ENCODE data around the gene GPAT2.
"Not testable (repeated sequence)": the region's sequence is repeated elsewhere in the genome, so short reads cannot be mapped to it uniquely, and the experiment has no call there.

Gene GPAT2, protein sequence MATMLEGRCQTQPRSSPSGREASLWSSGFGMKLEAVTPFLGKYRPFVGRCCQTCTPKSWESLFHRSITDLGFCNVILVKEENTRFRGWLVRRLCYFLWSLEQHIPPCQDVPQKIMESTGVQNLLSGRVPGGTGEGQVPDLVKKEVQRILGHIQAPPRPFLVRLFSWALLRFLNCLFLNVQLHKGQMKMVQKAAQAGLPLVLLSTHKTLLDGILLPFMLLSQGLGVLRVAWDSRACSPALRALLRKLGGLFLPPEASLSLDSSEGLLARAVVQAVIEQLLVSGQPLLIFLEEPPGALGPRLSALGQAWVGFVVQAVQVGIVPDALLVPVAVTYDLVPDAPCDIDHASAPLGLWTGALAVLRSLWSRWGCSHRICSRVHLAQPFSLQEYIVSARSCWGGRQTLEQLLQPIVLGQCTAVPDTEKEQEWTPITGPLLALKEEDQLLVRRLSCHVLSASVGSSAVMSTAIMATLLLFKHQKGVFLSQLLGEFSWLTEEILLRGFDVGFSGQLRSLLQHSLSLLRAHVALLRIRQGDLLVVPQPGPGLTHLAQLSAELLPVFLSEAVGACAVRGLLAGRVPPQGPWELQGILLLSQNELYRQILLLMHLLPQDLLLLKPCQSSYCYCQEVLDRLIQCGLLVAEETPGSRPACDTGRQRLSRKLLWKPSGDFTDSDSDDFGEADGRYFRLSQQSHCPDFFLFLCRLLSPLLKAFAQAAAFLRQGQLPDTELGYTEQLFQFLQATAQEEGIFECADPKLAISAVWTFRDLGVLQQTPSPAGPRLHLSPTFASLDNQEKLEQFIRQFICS

DNA sequence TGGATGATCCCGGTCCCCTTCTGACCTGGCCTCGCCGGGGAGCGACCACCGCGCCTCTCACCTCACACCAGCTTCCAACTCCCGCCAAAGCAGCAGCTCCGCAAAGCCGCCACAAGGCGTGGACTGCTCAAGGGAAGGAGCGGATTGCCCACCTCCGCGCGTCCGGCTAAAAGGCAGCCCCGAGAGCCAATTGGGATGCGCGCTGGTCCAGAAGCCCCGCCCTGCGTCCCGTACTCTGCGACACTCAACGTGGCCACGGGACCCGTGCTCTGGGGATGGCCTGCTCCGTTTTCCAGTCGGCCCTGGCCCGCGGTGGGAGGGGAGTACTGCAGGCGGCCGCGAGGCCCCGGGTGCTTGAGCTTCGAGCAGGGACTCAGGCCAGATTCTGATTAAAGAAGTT, at the start of gene GPAT2:
Gene GPAT2, minus strand, starts transcription at position 125 of the 400 bp plus-strand sequence. CDS start 2,557 bp downstream, outside the sequence.
- not testable (repeated sequence) for DNase-seq

DNA sequence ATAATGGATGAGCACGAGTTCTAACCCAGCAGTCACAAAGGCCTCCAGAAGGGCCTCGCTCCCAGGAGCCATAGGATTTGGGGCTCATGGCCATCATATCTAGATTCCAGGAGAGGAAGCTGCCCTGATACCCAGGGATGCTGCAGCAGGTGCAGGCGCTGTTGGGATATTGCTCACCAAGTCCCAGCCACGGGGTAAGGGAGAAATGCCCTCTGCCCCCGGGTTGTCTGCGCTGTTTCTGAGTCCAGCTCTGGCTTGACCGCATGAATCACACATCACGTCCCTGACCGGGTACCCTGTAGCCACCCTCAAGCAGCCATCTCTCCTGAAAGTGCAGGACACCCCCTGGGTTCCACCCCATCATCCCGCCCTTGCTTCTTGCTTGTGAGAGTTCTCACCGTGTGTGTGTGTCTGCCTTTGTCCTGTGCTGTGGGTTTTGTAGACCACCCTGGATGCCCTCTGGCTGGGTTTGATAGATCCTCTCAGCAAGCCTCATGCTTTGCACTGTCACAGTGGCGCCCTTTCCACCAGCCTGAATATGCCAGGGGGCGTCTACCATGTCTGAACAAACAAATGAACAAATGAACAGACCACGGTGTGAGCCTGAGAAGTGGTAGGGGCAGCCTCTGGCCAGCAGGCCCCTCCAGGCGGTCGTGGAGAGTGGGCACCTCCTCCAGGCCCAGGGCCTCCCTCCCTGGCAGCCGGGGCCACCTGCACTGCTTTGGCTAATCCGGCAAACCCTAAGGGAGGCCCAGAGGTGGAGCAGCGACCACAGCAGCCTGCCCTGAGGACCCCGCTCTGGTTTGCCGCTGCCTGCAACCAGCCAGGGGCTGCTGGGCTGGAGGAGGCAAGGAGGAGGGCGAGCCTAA, 49.5 kb upstream of the GPAT2 start:
- no peak for DNase-seq

DNA sequence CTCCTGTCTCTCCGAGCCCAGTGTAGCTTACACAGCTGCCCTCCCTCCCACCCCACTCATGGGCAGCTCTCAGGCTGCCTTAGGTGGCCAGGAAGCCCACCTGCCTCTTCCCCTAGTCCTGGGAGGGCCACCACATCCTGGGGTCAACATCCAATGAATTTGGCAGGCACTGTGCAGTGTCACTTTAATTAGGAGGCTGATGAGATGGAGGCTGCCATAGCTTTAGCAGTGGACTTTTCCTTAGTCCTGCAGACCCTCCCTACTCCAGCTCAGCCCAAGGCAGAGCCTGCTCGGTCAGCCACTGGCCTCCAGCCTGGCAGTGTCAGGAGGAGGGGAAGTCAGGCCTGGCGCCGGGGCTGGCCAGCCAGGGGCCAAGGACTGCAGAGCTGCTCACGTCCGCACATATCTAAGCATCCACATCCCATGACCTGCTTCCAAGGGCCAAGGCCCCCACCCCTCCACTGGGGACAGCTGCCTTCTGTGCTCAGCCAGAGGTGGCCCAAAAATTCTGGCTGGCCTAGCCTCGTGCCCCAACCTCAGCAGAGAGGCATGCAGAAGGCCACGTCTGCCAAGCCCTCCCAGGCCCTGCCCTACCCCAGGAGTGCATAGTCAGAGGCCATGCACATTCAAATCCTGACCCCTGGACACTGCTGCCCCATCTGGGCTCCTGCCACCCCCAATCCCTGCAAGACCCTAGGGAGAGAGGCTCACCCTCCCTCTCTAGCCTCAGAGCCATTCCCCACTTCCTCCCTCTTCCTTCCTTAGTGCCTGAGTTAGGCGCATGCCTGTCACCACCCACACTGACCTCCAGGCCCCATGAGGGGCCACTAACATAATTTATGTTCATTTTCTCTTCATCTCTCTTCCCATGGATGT, 48.6 kb upstream of the GPAT2 start:
- DNase-seq, result no peak

GRCh38 chr2:96082211-96083063, 47.7 kb upstream of the GPAT2 start:
- DNase-seq, result no peak

DNA sequence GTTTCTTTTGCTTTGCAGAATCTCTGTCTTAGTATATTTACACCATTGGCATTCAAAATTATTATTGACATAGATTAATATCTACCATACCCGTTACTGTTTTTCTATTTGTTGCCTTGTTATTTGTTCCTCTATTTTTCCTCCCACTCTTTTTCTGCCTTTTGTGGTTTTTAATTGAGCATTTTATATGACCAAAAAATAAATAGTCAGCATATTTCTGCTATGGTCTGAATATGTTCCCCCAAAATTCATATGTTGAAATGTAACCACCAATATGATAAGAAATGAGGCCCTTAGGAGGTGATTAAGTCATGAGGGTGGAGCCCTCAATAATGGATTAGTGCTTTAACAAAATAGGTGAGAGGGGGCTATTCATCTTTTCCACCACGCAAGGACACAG, 46.3 kb upstream of the GPAT2 start:
- DNase-seq, result no peak

DNA sequence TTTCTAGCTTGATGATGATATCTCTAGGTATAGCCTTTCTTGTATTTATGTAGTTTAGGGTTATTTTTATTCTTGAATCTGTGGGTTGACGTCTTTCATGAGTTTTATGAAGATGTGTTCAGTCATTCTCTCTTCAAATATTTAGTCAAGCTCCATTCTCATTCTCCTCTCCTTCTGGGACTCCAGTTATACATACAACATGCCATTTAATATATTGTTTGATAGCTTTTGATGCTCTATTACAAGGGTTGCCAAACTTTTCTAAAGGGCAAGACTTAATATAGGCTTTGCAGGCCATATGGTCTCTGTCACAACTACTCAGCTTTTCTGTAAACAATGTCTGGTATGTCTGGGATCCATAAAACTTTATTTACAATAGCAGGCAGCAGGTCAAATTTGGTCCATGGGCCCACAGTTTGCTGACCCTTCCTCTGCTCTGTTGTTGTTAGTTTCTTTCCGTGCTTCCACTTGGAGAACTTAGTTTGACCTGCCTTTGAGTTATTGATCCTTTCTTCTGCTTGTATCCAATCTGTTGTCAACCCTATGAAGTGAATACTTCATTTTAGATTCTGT, 40.6 kb upstream of the GPAT2 start:
- DNase-seq, result no peak

DNA sequence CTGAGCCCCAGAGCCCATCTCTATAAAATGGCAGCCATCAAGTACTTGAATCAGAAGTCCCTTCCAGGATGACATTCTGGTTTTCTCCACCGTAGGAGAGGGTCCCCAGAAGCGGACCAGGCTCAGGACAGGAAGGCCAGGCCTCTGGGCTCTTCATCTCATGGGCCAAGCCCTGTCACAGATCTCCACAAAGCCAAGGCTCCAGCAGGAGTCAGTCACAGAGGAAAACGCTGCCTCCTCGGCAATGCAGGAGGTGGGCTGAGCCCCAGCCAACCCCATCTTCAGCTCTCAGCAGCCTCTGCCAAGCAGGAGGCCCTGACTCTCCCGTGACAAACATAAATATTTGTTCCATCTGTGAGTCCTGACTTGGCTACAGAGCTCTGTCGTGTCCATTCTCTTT, 39.4 kb upstream of the GPAT2 start:
- no peak for DNase-seq

GRCh38 chr2:96073170-96073775, 38.6 kb upstream of the GPAT2 start:
- no peak for DNase-seq

DNA sequence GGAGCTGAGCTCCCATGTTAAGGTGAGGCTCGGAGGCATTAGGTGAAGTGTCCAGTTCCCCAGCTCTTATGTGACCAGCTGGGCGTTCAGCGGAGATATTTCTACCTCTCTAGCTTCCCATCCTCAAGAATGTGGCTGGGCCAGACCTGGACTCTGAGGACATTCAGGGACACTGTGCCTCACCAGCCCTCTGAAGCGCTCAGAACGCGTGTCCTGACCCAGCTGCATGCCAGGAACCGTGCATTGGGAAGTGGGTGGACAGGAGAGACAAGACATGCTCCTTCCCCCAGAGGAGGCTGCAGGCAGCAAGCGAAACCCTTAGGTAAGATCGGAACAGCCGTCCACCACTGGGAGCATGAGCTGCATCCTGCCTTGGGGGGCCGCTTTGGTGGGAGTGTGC, 38.0 kb upstream of the GPAT2 start:
- DNase-seq, result no peak

DNA sequence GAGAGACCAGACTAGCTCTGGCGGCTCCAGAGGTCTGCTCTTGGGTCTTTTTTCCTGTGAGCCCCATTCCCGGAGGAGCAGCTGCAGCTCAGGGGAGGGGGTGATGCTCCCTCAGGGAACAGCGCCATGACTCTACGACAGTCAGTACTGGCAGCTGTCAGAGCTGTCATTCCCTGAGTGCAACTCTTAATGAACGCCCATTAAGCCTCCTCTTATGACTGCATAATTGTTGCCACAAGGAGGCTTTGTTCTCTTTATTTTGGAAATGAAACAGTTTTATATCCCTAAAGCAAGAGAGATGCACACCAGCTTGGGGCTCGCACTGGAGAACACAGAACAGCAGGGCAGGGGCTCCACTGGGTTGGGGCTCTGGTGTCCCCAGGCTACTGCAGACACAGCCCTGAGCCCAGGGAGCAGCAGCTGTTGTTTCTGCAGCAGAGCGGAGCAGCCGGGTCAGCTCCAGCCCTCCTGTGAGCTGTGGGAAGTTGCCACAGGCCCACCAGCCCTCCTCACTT, 37.3 kb upstream of the GPAT2 start:
- not testable (repeated sequence) for DNase-seq

- DNase-seq, result not testable (repeated sequence)
These were observed 36.6 kb upstream of the GPAT2 start for GRCh38 chr2:96071087-96071976.

GRCh38 chr2:96070351-96070750, 35.6 kb upstream of the GPAT2 start:
- DNase-seq, result not testable (repeated sequence)

DNA sequence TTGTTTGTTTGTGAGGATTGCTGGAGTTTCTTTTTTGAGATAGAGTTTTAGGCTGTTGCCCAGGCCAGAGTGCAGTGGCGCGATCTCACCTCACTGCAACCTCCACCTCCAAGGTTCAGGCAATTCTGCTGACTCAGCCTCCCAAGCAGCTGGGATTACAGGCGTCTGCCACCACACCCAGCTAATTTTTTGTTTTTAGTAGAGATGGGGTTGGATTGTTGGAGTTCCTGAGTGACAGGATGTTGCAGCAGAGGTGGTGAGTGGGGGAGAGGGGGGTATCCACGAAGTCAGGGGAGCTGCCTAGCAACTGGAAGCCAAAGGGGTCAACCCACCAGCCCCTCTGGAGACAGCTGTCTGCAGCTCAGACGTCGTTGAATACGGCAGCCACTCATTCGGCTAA, 35.2 kb upstream of the GPAT2 start:
- DNase-seq, result not testable (repeated sequence)

DNA sequence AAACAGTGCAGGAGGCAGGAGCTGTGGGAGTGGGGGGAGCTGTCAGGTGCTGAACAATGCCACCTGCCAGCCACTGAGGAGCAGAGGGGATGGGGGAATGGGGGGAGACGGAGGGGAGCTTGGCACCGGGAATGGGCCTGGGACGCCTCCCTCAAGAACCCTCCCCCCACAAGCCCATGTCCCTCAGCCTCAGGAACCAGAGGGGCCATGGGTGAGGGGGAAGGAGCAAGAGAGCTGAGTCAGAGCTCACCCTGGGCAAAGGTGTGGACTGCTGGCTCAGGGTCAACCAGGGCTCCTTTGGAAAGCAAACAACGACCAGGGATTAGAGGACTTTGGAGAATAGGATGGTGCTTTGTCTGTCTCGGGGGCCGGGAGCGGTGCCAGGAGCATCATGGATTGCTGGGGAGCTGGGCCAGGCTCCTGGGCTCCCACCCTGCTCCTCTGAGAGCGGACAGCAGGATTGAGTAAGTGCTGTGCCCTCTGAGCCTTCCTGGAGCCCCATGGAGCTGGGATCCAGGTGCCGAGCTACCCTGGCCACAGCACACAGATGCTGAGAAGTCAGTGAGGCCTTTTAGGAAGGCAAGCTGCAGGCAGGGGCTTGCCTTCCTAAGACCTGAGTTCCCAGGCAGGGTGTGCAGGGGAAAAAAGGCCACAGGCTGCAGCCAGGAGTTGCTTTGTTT, 33.3 kb upstream of the GPAT2 start:
- DNase-seq, result peak; percentile 64

DNA sequence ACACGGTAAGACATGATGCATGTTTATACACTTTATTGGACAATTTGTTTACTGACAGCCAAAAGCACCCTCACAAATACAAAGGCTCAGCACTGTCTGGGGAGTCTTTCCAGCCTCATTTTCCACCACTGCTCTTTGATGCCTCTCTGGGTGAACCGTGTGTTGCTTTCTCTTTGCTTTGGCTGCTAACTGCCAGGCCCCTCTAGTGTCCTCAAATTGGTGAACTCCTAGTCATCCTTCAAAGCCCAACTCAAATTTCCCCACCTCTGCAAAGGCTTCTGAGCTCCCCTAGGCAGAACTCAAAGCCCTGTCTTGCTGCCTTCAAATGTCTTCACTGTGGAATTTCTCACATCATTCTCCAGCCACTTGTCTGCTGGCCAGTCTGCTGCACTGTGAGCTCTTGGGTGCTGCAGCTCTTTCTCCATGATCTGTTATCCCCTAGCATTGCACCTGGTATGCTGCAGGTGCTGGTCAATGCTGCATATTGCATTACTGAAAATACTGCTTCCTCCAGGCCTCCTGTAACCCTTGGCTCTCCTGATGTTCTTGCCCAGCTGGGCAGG, 32.5 kb upstream of the GPAT2 start:
- not testable (repeated sequence) for DNase-seq

DNA sequence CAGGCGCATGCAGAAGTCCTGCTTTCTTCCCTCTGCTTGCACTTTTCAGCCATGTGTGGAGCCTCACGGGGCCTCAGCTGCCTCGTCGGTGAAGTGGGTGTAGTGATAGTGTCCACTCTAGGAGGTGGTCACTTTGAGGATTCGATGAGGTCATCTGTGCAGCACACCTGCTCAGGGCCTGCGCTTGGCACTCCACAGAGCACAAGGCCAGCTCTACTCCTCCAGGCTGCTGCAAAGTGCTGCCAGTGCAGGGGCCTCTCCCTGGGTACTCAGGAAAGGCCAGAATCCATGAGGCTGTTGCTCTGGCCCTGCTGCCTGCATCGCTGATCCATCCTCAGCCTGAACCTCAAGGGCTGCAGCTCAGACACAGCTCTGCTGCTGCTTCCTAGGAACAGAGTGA, 31.8 kb upstream of the GPAT2 start:
- not testable (repeated sequence) for DNase-seq

- DNase-seq, result not testable (repeated sequence)
These were observed 31.2 kb upstream of the GPAT2 start for GRCh38 chr2:96065954-96066353.

- DNase-seq, result no peak
These were observed 30.7 kb upstream of the GPAT2 start for GRCh38 chr2:96065381-96065930.

Measured in SHP77 treated with DMSO at 0.1 percent for 48 hours (cell line).